Fibroblast of skin of left biceps (primary cell): ENCODE data around the gene ZNF618.

ENCODE experiments used
- DNase-seq, 2 experiments: peaks; one replicate each; pipeline ENCODE4 v3.0.0-alpha.2; 2013; ENCODE audit warnings: low read depth in 2 of 2

The ZNF618 gene

DNA sequence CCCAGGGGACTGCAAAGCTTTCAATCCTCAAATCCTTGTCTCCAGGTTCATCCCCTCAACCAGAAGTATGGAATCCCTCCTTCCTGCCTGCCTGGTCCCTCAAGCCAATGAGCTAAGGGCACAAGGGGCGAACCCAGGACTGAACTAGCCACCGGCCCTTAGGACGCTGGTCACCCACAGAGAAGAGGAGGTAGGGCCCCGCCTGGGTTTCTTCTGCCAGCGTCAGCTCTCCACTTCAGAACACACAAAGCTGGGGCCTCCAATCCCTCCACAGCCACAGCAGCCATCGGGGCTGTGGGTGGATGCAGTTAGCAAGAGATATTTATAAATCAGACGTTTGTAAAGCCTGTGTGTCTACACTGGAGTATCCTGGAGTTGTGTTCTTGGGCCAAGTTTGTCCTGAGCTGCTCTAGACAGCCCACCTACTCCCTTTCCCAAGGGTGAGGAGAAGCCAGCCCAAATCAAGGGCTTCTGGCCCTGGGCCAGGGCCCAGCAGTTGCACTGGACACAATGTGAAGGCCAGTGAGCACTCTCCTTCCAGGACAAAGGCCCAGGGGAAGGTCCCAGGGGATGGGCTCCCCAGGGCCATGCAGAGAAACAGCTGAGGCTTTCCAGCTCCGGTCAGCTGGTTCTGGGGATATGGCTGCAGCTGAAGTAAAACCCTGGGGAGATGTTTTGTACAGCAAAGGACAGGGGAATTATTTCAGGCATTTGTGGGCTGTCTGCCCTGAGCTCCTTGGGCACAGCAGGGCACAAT, 183.1 kb downstream of the ZNF618 start:
- DNase-seq: no peak

DNA sequence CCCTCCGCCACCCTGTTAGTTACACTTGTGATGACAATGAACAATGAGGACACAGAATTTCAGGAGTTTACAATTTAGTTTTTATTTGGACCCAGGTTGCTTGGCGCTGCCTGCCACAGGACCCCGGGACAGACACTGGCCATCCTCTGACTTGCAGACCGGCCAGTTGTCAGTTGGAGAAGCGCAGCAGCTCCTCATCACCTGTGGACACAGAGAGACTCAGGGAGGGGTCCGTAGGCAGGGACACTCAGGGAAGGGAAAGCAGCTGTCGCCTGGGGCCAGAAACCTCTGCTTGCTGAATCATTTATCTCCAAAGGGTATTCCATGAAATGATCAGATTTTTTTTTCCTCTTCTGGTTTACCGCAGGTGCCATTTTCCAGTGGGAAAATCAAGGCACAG, 184.0 kb downstream of the ZNF618 start:
- no peak for DNase-seq

DNA sequence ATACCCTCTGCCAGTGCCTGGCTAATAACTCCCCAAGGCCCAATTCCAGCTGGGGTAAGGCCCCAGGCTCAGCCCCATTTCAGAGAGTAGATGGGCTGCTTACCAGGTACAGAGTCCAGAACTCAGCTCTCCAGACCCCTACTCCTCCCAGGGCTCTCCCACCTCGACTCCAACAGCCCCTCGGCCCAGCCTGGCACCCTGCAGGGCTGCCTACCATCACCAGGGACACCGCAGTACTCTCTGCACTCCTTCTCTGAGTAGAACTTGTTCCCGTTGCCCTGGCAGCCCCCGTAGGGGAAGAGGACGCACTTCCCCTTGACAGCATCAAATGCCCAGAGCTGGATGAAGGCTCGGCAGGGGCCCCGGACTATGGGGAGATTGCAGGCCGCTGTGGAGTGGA, 184.6 kb downstream of the ZNF618 start:
- no peak for DNase-seq

DNA sequence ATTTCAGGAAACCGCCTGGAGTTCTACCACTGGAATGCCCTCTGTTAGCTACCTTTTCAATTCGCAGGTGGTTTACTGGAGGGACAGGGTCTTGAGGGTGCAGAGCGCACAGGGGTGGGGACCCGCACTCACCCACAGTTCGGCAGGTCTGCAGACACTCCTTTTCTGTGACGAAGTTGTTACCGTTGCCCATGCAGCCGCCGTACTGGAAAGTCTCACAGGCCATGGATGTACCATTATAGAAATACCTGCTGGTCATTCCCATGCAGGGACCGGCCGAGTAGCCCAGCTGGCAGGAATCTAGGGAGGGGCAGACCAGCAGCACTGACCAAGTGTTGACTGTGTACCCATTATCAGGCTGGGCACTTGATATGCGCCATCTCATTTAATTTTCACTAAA, 185.2 kb downstream of the ZNF618 start:
- DNase-seq: no peak

DNA sequence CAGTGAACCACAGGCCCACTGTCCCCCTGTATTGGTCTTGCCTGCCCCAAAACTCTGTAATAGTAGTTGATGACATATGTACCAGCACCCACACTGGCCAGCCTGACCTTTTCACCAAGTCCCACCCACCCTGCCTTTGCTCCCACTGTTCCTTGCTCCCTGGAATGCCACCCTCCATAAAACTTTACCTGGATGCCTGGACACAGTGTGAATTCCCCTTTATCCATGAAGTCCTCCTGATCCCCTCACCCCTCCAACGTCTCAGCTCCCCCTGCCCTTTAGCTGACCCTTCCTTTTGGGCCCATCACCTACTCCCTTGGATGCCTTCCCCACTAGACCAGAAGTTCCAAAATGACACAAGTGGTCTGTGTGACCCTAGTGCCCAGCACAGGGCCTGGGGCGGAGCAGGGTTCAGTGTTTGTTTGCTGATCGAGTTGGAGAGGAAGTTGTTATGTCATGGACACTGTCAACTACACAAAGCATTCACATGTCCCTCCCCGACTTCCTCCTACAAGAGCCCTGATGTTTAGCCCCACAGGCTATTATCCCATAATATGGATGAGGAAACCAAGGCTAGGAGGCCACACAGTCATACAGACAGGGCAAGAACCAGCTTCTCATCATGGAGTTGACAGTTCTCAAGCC, 185.8 kb downstream of the ZNF618 start:
- no peak for DNase-seq

DNA sequence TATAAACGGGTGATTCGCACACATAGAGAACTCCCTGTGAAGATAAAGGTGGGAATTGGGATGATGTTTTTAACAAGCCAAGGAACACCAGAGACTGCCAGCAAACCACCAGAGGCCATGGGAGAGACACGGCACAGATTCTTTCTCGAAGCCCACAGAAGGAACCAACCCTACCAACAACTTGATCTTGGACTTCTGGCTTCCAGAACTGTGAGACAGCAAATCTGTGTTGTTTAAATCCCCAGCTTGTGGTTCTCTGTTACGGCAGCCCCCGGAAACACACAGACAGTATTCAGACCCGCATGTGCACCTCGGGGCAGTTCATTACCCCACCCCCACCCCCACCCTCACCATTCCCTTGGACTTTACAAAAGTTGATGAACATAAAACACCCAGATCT, 189.2 kb downstream of the ZNF618 start:
- DNase-seq: no peak

DNA sequence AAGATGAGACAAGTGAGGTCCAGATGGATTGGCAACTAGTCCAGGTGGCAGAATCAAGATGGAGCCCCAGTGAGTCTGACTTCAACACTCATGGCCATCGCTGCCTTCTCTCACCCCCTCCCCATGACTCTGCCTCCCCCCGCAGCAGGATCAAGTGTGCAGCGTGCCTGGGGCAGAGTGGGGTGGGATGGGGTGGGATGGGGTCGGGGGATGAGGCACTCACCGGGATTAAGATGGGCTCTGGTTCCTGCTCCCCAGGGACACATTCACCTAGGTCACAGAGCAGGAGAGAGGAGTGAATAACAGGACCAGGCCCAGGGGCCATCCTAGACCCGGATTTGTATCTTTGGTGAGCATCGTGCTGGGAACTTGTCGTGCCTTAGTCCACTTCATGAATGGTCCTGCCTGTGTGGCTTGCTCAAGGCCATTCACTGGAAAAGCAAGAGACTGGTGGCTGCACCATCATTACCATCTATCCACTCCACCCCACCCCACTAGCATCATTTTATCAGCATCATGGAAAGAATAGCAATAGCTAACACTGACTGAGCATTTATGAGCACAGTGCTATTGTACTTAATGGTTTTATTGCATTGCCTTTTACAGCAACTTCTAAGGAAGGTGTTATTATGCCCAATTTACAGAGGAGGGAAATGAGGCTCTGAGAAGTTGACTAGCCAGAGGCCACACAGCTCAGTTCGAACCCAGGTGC, 193.5 kb downstream of the ZNF618 start:
- DNase-seq: no peak

DNA sequence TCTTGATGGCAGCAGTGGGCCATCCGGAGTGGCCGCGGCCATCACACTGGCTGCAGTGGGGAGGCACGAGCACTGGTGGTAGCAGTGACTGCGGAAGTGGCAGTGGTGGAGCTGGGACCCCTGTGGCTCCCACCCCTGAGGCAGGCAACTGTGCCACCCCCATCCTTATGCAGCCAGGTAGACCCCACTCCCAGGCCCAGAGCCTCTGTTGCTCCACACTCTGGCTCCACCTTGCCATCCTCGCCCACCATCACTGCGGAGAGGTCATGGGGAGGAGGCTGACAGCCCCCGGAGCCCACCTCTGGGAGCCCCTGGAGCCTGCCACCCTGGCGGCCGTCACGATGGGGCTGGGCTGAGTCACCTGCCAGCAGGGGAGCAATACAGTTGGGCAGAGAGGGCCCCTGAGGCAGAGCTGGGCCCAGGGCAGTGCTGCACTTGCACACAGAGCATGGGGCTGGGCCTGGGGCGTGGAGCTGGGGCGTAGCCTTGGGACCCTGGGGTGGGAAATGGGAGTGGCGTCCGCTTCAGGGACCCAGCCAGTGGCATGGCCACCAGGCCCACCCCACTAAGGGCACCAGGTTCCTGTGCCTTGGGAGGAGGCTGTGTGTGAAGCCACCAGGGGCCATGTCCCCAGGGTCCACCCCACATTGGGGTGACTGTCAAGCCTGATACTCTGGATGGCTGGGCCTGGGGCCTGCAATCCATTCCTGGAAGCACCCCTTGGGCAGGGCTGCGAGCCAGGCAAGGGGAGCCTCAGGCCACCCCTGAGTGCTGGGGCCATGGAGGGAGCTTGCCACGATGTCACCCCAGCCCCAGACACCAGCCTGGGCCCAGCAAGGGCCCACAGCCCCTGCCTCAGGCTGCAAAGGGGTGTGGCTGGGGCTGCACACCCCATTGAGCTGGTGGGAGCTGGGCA, 194.3 kb downstream of the ZNF618 start:
- no peak for DNase-seq

DNA sequence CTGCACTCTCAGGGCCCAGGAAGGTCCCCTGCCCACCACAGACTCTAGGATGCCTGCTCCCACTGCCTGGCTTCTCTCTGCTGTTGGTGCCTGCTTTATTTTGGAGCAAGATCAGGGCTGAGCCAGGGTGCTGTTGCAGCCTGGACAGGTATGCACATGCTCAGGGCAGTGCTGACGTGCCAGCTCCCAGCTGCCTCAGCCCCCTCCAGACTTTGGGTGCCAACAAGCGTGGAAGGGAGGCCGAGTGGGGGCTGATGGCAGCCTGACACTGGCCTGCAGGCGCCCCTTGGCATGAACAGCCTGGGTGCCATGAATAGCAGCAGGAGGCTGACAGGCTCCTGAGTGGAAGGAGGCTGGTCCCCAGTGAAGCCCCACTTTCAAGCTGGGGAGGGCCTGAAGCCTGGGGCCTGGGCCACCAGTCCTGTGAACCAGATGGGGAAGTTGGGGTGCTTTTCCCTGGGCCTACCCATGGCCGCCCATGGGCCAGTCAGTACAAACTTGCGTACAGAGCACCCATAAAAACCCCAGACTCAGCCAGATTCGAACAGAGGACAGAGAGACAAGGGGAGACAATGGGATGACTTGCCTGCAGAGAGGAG, 195.2 kb downstream of the ZNF618 start:
- DNase-seq: no peak

DNA sequence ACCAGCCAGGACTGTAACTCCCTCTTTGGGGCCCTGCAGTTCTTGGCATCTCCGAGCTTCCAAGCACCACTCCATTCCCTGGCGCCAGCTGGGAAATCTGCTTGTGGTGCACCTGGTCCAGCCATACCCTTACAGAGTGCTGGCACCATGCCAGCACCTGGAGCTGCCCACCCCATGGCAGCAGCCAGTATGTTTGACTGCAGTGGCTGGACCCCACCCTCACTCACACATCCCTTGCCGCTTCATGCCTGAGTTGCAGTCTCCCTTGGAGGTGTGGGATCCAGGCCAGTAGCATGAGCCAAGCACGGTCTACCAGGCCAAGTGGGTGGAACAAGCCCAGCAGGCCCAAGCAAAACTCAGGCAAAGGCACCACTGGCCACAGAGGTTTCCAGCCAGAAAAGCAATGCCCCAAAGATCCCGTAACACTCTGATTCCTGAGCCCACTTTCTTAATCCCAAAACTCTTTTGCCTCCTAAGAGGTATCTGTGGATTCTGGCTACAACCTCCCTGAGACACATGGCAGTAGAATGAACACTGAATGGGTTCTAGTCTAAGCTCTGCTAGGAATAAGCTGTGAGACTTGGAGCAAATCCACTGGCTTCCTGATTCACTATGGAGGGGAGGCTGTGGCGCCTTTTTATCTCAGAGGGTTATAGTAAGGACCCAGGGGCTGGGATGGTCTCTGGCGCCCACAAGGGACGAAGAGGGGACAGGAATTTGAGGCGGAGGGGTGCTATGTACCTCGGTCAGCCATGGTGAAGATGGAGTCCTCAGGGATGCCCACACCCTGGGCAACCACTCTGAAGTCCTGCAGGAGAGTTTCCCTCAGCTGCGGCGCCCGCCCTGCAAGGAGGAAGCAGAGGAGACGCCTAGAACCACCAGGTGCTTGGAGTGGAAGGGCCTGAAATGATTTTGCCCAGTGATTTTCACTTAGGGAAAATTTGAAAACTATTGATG, 196.4 kb downstream of the ZNF618 start:
- no peak for DNase-seq

DNA sequence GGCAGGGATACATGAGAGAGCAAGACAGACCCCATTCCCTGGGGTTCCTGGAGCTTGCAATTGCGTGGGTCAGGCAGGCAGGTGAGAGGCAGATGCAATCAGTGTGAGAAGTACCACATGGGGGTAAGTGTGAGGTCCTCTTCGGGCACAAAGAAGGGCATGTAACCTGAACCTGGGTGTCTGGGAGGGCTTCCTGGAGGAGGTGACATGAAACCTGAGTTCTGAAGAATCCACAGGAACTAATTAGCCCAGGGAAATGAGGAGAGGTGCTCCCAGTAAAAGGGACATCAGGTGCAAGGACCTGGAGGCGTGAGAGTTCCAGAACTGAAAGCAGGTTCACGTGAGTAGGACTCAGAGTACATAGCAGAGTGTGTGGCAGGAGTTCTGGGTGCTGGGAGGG, 199.5 kb downstream of the ZNF618 start:
- DNase-seq: no peak

DNA sequence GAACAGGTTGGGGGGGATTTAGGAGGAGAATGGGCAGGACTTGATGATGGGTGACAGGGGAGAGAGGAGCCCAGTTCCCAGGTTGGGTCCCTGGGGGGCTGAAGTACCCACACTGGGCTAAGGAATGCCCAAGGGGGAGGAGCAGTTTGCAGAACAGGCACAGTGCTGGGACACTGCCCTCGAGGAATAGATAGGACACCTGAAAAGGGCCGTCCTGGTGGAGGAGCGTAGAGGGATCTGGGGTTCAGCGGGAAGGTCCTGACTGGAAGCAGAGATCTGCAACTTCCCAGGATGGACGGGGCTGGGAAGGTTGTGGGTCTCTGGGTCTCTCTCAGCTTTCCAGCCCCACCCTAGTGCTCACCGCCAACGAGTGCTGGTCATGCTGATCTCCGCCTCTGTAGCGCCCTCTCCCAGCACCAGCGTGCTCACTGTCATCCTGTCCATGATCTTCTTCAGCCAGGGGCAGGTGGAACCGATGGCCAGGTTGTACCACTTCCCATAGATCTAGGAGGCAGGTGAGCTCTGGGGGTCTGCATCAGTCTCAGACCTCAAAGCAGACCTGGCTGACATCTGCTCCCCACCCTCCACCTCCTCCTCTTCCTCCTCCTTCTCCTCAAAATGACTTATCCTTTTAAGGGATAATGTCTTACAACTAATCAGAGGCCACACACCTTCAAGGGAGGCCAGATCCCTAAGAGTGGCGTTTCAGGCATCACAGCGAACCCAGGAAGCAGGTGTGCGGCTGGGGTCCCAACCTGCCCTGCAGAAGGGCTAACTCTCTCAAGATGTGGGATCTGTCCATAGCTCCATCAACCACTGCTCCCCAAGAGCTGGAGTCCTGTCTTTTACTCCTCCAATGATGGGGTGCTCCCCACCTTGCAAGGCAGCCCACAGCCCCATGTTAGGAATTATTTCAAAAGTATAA, 200.4 kb downstream of the ZNF618 start:
- no peak for DNase-seq

DNA sequence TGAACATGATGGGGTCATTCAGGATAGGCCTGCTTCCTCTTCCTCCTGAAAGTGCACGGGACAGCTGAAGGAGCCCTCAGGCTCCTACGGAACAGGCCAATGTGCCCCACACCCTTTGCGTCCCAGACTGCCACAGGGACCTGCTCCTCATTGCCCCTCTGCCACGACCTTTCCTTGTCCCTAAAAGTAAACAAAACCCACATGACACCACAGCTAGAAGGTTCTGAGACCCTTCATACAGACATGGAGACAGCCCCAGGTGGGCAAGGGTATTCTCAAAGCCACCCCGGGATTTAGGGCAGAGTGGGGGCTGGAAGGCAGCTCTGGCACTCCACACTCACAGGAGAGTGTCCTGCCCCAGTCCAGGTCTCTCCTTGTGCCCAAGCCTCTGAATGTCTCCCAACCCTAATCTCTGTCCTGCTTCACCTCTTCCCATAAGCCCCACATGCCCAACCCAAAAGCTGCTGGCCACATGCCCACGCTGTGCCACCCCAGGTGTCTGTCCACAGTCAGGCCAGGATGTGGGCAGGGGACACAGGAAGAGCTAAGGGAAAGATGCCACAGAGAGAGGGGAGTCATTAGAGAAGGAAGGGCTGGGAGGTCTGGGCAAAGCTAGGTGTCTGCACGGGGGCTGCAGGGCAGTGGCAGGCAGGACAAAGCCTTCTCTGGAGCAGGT, 201.2 kb downstream of the ZNF618 start:
- DNase-seq: no peak

DNA sequence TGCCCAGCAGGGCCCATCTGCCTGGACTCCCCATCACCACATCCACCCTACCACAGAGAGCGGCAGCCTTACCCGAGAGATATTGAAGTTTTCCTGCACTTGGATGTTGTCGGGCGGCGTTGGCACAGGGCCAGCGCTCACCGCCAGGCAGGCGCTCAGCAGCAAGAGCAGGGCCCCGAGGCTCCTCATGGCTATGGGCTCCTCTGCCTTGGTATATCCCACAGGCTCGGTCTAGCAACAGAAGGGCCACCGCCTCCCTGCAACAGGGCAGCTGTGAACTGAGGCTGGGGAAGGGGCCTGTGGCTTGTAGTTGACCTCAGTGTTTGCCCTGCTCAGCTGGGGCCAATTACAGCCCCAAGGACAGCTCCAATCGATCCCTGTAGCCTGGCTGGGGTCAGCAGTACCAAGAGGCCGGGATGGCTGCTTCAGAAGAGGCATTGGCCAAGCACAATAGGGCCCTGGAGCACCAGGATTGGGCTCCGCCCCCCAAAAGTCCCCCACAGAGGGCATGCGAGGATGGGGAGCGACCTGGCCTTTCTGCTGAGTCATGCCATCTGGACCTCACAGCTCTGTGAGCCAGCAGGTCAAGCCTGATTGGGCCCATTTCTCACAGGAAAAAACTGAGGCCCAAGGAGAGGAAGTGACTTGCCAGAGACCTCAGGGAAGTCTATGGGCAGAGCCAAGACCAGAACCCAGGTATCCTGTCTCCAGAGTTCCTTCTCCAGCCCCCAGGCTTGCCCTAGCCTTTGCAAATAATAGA, 202.1 kb downstream of the ZNF618 start, which contains the start of gene AMBP:
Gene AMBP (minus strand): TSS at position 280 of the 760 bp plus-strand sequence. CDS start 91 bp downstream, at position 189.
- DNase-seq: no peak

DNA sequence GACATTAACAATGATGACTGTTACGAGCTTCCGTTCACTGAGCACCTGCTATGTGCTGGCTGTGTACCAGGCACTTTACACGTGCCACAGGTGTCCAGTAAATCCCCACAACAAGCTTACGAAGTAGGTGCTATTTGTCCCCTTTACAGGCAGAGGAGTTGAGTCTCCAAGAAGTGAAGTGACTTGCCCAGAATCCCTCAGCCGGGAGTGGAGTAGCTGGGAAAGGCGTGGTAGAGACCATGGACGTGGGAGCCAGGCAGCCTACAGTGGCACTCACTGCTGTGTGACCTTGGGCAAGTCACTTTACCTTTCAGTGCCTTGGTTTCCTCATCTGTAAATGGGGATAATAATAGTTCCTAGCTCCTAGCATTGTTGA, 202.7 kb downstream of the ZNF618 start:
- no peak for DNase-seq

DNA sequence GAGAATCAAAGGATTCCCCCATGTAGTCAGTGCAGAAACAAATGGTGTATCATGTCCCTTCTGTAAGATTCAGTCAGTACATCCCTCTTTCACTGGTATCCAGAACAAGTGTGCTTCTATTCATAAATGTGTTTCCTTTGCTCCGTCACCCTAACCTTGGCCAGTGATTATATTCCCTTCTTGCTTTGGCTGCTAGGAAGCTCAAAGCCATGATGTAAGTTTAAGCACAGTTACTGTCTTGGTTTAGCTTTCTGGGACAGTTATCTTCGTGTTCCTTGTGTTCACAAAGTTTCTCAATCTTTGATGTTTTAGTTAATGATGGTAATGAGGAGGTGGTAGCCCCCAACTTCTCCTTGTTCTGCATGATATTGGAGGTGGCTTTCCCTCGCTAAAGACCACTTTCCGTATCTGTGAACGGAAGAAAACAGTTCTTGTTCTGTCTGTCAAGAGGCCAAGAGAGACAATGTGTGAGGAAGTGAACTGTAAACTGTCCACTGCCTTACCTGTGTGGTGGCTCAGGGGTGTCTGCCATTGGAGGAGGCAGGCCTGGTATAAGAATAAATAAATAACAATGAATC, 204.2 kb downstream of the ZNF618 start:
- DNase-seq: no peak

DNA sequence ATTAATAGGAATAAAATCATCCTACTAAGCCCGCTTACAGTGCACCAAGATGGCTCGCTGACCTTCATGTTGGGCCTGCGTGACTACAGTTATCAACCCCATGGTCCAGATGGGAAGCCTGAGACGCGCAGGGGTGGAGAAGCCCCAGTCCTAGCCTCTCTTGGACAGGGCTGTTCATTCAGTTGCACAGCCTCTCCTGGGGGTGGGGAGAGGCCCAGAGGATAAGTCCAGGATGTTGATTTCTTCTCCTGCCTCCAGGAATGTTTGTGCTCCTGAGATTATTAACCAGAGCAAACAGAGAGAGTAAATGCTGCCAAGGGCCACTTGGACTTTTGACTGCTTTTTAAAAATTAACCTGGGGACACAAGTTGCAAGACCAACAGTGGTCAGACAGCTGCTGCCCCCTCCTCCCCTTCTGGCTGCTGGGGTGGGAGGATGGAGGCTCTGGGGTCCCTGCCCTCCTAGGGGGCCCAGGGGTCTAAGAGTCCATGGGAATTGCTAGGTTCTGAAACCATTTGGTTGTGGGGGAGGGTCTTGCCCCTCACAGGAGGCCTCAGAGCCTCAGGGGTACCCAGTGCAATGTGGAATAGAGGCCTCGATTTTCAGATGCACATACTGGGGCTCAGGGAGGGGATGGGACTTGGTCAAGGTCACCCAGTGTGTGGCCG, 204.8 kb downstream of the ZNF618 start:
- DNase-seq: no peak
